OCI-LY1 (cell line): ENCODE measurements around the gene C16orf86.

Experiments
- H2AFZ ChIP-seq: fragments of 200-600 bp; sonication (generic), shearing (Covaris generic); 2 replicates; pipeline ENCODE4 v1.6.0; 2014; ENCODE audit warnings: antibody characterized with exemption, mild to moderate bottlenecking, low read length
- H3F3A ChIP-seq: fragments of 200-600 bp; sonication (generic), shearing (Covaris generic); 2 replicates; pipeline ENCODE4 v1.6.0; 2014; ENCODE audit warnings: mild to moderate bottlenecking, antibody characterized with exemption, low read length, moderate library complexity; ENCODE audit not compliant: insufficient read depth
- H3K27ac ChIP-seq: fragments of 200-600 bp; sonication (generic); 2 replicates; pipeline ENCODE4 v1.5.1; 2014; ENCODE audit warnings: low read length, mixed run types, mild to moderate bottlenecking, low read depth; ENCODE audit not compliant: poor library complexity, severe bottlenecking
- H3K27me3 ChIP-seq: fragments of 200-600 bp; sonication (generic); 2 replicates; pipeline ENCODE4 v1.6.0; 2014; ENCODE audit warnings: antibody characterized with exemption, mild to moderate bottlenecking, low read length, moderate library complexity; ENCODE audit not compliant: insufficient read depth
- H3K36me3 ChIP-seq: fragments of 200-600 bp; sonication (generic); 2 replicates; pipeline ENCODE4 v1.6.1; 2014; ENCODE audit warnings: mild to moderate bottlenecking, antibody characterized with exemption, low read length, moderate library complexity, mixed read lengths; ENCODE audit not compliant: insufficient read depth
- H3K4me1 ChIP-seq: fragments of 200-600 bp; sonication (generic); 2 replicates; pipeline ENCODE4 v1.5.1; 2014; ENCODE audit warnings: mild to moderate bottlenecking, low read length, moderate library complexity; ENCODE audit not compliant: insufficient read depth, severe bottlenecking
- H3K4me2 ChIP-seq: fragments of 200-600 bp; sonication (generic), shearing (Covaris generic); 2 replicates; pipeline ENCODE4 v1.6.1; 2014; ENCODE audit warnings: low read length
- H3K4me3 ChIP-seq: fragments of 200-600 bp; sonication (generic); 2 replicates; pipeline ENCODE4 v1.5.1; 2014; ENCODE audit warnings: low read length, low read depth, mild to moderate bottlenecking, mixed read lengths; ENCODE audit not compliant: poor library complexity, severe bottlenecking
- H3K79me2 ChIP-seq: fragments of 200-600 bp; shearing (Covaris generic); 2 replicates; pipeline ENCODE4 v1.6.1; 2016; ENCODE audit warnings: mixed run types, low read length, mixed read lengths; ENCODE audit not compliant: insufficient read depth
- H3K9ac ChIP-seq: fragments of 200-600 bp; sonication (generic), shearing (Covaris generic); 2 replicates; pipeline ENCODE4 v1.6.1; 2014; ENCODE audit warnings: mild to moderate bottlenecking, low read length, mixed read lengths
- H3K9me2 ChIP-seq: fragments of 200-600 bp; sonication (generic), shearing (Covaris generic); 2 replicates; pipeline ENCODE4 v1.6.1; 2014; ENCODE audit warnings: low read depth, mild to moderate bottlenecking, low read length, mixed read lengths
- H3K9me3 ChIP-seq: fragments of 200-600 bp; shearing (Covaris generic); 2 replicates; pipeline ENCODE4 v1.6.1; 2014; ENCODE audit warnings: low read length, mixed read lengths
- H4K20me1 ChIP-seq: fragments of 200-600 bp; sonication (generic), shearing (Covaris generic); 2 replicates; pipeline ENCODE4 v1.6.0; 2016; ENCODE audit warnings: mild to moderate bottlenecking, low read length; ENCODE audit not compliant: insufficient read depth
- EZH2 ChIP-seq: fragments of 200-600 bp; sonication (generic), shearing (Covaris generic); IDR thresholded peaks from 2 replicates; pipeline ENCODE4 v1.8.0; 2017; ENCODE audit warnings: borderline replicate concordance, mixed run types, mild to moderate bottlenecking, antibody characterized with exemption, low read length, moderate library complexity, mixed read lengths
- TF ChIP-seq, protein P1 (sequence below): fragments of 200-600 bp; sonication (generic), shearing (Covaris generic); IDR thresholded peaks from 2 replicates; pipeline ENCODE4 v1.5.1; 2017; ENCODE audit warnings: mild to moderate bottlenecking, antibody characterized with exemption, low read length, moderate library complexity, mixed read lengths

C16orf86 gene

DNA sequence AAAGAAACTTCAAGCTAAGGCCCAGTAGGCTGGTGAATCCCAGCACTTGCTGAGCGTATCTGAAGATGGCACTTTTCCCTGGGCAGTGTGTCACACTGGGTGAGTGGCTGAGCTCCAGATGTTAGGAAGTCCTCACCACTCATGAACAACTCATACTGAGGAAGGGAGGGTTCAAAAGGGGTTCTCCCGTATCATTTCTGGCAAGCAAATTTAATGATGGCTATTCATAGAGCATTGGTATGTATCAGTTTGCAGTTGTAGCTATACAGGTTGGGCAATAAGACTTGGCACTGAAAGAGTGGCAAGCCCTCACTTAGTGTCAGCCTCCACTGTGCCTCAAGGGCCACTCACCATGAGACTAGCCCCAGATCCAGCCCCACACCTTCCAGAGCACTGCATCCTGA is 41.8 kb downstream of the C16orf86 start:
- H3F3A ChIP-seq: no peaks in the 10 kb centered on the region
- H3K9me3 ChIP-seq: no peaks in the 10 kb centered on the region
- peaks cover 46% of the 10 kb centered on the region for H3K79me2 ChIP-seq
- no peaks in the 10 kb centered on the region for H3K9me2 ChIP-seq
- H3K9ac ChIP-seq: no peak overlapping the region
- TF ChIP-seq EZH2: no peak
- TF ChIP-seq, protein P1, sequence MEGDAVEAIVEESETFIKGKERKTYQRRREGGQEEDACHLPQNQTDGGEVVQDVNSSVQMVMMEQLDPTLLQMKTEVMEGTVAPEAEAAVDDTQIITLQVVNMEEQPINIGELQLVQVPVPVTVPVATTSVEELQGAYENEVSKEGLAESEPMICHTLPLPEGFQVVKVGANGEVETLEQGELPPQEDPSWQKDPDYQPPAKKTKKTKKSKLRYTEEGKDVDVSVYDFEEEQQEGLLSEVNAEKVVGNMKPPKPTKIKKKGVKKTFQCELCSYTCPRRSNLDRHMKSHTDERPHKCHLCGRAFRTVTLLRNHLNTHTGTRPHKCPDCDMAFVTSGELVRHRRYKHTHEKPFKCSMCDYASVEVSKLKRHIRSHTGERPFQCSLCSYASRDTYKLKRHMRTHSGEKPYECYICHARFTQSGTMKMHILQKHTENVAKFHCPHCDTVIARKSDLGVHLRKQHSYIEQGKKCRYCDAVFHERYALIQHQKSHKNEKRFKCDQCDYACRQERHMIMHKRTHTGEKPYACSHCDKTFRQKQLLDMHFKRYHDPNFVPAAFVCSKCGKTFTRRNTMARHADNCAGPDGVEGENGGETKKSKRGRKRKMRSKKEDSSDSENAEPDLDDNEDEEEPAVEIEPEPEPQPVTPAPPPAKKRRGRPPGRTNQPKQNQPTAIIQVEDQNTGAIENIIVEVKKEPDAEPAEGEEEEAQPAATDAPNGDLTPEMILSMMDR: no peak
- H3K4me2 ChIP-seq: no peak overlapping the region
- no peaks in the 10 kb centered on the region for H3K27me3 ChIP-seq
- H3K4me1 ChIP-seq: peaks cover 8% of the 10 kb centered on the region
- peaks cover 12% of the 10 kb centered on the region for H3K36me3 ChIP-seq
- H3K27ac ChIP-seq: no peak overlapping the region
- no peak overlapping the region for H2AFZ ChIP-seq
- no peak overlapping the region for H3K4me3 ChIP-seq
- no peaks in the 10 kb centered on the region for H4K20me1 ChIP-seq

DNA sequence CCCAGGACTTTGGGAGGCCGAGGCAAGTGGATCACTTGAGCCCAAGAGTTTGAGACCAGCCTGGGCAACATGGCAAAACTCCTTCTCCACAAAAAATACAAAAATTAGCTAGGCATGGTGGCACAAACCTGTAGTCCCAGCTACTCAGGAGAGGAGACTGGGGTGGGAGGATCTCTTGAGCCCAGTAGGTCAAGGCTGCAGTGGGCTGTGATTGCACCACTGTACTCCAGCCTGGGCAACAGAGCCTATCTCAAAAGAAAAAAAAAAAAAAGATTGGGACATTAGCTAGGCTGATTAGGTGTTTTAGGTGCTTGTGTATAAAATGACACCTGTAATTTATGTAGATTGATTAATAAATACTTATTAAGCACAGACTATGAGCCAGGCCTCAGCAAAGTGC is 42.4 kb downstream of the C16orf86 start:
- H3K79me2 ChIP-seq: peaks cover 50% of the 10 kb centered on the region

DNA sequence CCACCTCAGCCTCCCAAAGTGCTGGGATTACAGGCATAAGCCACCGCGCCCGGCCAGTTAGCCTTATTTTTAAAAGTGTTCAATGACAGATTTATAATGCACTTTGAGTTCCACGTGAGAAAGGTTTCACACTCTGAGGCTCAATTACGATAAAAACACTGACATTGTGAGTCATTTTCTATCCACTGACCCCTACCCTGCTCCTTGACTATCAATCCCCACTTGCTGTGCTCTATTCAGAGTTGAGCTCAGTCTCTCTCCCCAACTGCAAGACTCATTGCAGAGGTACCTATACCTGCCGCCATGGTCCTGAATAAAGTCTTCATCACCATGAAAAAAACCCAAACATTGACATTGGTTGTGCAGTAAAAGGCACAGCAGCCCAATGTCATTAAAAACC is 44.0 kb downstream of the C16orf86 start:
- Histone ChIP-seq H2AFZ (no peak overlapping the region), H3K9me2 (no peaks in the 10 kb centered on the region), H3K27me3 (no peaks in the 10 kb centered on the region), H4K20me1 (no peaks in the 10 kb centered on the region), H3F3A (no peaks in the 10 kb centered on the region), H3K4me3 (no peak overlapping the region), H3K4me1 (peaks cover 8% of the 10 kb centered on the region), H3K9me3 (no peaks in the 10 kb centered on the region), H3K9ac (no peak overlapping the region), H3K27ac (no peak overlapping the region), H3K79me2 (peaks cover 63% of the 10 kb centered on the region), H3K36me3 (peaks cover 12% of the 10 kb centered on the region), H3K4me2 (no peak overlapping the region)
- no peak for TF ChIP-seq EZH2
- TF ChIP-seq, protein P1: no peak

More for the DNA sequence above, 42.4 kb downstream of the C16orf86 start:
- H2AFZ ChIP-seq: no peak overlapping the region
- no peaks in the 10 kb centered on the region for H3K9me2 ChIP-seq
- no peak overlapping the region for H3K4me3 ChIP-seq
- H4K20me1 ChIP-seq: no peaks in the 10 kb centered on the region
- H3K4me2 ChIP-seq: no peak overlapping the region
- peaks cover 3% of the 10 kb centered on the region for H3K4me1 ChIP-seq
- no peaks in the 10 kb centered on the region for H3F3A ChIP-seq
- H3K9ac ChIP-seq: no peak overlapping the region
- no peak overlapping the region for H3K27ac ChIP-seq
- H3K9me3 ChIP-seq: no peaks in the 10 kb centered on the region
- TF ChIP-seq EZH2: no peak
- TF ChIP-seq, protein P1: no peak
- peaks cover 12% of the 10 kb centered on the region for H3K36me3 ChIP-seq
- H3K27me3 ChIP-seq: no peaks in the 10 kb centered on the region
